Measurements from ENCODE around the gene GPBAR1. TPM values are rescaled to one million over a fixed set of nuclear protein-coding genes. Genes with fewer than 3 reads are reported as not detected.

Gene GPBAR1, protein sequence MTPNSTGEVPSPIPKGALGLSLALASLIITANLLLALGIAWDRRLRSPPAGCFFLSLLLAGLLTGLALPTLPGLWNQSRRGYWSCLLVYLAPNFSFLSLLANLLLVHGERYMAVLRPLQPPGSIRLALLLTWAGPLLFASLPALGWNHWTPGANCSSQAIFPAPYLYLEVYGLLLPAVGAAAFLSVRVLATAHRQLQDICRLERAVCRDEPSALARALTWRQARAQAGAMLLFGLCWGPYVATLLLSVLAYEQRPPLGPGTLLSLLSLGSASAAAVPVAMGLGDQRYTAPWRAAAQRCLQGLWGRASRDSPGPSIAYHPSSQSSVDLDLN
- total RNA-seq (1 to 10 TPM; 5.2 to 8.6 (median 5.9) TPM), polyA plus RNA-seq (3.5 TPM)
- long read RNA-seq, donor 1, transcript GPBAR1-202 (2 exons, 1,382 nt) = major isoform, 8 of 9 reads
- long read RNA-seq, donor 1, partial matches to known transcripts = 1 of 9 reads
- long read RNA-seq, donor 1, other reads (novel, unspliced or antisense) = 0 of 9 reads
- long read RNA-seq, donor 2, partial matches to known transcripts = 4 of 7 reads
- long read RNA-seq, donor 2, other reads (novel, unspliced or antisense) = 0 of 7 reads
- long read RNA-seq, donor 3, transcript GPBAR1-202 (2 exons, 1,382 nt) = major isoform, 12 of 22 reads
- long read RNA-seq, donor 3, transcript GPBAR1-201 (2 exons, 1,869 nt) = minor isoform, 5 of 22 reads
- long read RNA-seq, donor 3, partial matches to known transcripts = 0 of 22 reads
- long read RNA-seq, donor 3, other reads (novel, unspliced or antisense) = 3 of 22 reads
- long read RNA-seq, donor 4, partial matches to known transcripts = 0 of 5 reads
- long read RNA-seq, donor 4, other reads (novel, unspliced or antisense) = 0 of 5 reads

DNA sequence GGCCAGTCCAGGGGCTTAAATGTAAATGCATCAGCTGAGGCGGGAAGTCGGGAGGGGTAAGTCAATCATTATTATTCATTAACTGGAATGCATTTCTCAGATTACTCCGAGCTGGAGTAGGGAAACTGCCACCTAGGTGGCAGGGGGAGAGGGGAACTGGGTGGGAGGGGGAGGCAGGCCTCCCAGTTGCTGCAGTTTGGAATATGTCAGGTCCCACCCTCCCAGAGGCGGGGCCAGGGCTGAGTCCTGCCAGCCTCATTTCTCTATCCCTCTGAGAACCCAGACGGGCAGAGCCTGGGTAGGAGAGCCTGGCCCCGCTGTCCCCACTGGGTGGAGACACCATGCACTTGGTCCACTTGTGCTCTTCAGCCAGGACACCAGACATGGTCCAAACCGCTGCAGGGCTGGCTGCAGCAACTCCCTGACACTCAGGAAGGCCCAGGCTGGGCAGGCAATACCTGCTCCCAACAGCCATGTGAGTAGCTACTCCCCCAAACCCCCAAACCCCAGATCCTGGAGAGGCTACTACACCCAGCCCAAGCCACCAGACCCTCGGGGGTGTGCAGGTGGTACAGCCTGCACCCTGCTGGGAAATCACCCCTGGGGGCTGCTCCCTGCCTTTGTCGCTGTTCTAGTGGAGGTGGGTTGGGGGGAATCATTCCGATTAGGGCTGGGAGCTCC is at the start of gene GPBAR1:
Gene GPBAR1, plus strand, starts transcription at position 274 of the 681 bp plus-strand sequence. CDS start 1,710 bp downstream, outside the sequence.
- ATAC-seq (peak; percentile 22 to 32), DNase-seq (peak; percentile 79 to 91 (median 88))
- Histone ChIP-seq H3K27ac (ENCODE audit: low read length) (peak within 1 kb of the TSS; percentile 65), H3K9me3 (ENCODE audit: control insufficient read depth, low read length) (no peaks in the 10 kb centered on the region), H3K4me3 (ENCODE audit: low read length) (no peak within 1 kb of the TSS), H3K4me1 (ENCODE audit: control insufficient read depth, insufficient read depth, low read length) (peaks cover 29% of the 10 kb centered on the region), H3K27me3 (ENCODE audit: control insufficient read depth, insufficient read depth) (no peaks in the 10 kb centered on the region)
- WGBS = 58% methylated on average over 10 of the region's 10 CpGs
- intact Hi-C loops (cut with DNase I) = no loop called here

DNA sequence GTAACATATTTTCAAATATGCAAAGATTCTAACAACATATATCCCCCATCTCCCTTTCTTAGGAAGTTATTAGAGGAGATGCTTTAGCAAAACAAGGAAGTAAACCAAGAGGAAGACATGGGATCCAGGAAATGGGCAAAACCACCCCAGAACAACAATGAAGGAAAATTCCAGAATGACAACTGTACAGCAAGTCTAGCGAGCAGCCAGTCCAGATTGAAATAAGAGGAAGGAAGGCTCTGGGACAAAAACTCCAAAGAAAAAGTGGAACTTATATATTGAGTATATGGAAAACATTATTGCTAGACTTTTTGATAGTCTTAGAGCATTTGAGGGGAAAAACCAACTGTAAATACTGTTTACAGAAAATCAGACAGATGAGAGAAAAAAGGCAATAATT is 46.7 kb upstream of the GPBAR1 start:
- 68% methylated on average over 1 of the region's 1 CpG for WGBS
- DNase-seq (no peak), ATAC-seq (no peak)
- intact Hi-C loops (cut with DNase I) = no loop called here
- H3K4me1 ChIP-seq (ENCODE audit: control insufficient read depth, insufficient read depth, low read length) = peaks cover 8% of the 10 kb centered on the region
- H3K27me3 ChIP-seq (ENCODE audit: control insufficient read depth, insufficient read depth) = no peaks in the 10 kb centered on the region
- H3K27ac ChIP-seq (ENCODE audit: low read length) = no peak overlapping the region
- no peak overlapping the region for H3K4me3 ChIP-seq (ENCODE audit: low read length)
- no peaks in the 10 kb centered on the region for H3K9me3 ChIP-seq (ENCODE audit: control insufficient read depth, low read length)

DNA sequence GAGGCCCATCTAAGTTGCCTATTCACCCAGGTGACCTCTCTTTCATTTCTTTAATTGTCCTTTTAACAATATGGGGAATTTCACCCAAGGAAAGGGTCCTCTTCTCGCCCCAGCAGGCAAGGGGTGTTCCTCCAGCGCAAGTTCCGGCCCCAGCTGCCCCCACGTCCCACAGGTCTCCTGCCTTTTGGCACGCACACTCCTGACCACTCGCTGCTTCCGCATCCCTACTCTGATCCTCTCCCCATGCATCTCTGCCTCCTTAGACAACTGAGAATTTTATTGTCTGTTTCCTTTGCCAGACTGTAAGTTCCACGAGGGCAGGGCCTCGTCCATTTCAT is 44.5 kb upstream of the GPBAR1 start:
- peak; percentile 27 to 68 (median 53) for DNase-seq
- Histone ChIP-seq H3K27me3 (ENCODE audit: control insufficient read depth, insufficient read depth) (no peaks in the 10 kb centered on the region), H3K4me3 (ENCODE audit: low read length) (peak overlapping the region; percentile 93), H3K27ac (ENCODE audit: low read length) (peak overlapping the region; percentile 67), H3K4me1 (ENCODE audit: control insufficient read depth, insufficient read depth, low read length) (peaks cover 15% of the 10 kb centered on the region), H3K9me3 (ENCODE audit: control insufficient read depth, low read length) (no peaks in the 10 kb centered on the region)
- 26% methylated on average over 9 of the region's 9 CpGs for WGBS
- peak; percentile 22 to 24 for ATAC-seq
- intact Hi-C loops (cut with DNase I) = no loop called here

DNA sequence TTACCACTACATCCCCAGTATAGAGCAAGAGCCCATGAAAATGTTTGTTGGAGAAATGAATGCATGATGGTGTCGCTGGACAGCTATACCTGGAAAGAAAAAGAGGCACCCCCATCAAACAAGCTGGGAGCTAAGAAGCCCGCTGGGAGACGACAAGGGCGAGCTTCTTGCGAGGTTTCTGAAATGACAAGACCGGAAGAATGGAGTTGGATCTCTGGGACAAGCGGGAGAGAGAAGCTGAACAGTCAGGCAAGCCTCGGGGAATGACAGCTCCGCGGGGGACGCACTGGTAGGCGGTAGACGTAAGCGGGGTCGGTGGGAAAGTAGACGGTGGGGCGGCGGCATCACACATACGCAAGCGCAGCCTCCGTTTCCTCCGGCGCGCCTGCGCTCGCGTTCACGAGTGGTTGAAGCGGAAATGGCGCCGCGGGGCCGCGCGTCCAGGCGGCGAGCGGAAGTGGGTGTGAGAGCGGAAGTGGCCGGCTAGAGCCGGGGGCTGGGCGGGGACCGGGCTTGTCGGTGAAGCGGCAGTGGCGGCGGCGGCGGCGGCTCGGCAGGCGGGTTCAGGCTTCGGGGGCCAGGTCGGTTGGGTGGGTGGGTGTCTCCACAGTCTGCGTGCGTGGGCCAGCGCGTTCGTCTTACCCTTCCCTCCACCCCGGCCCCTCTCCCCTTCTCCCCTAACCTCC is 44.0 kb upstream of the GPBAR1 start, which contains the start of gene ARPC2:
Gene ARPC2, plus strand, starts transcription at position 516 of the 686 bp plus-strand sequence. CDS start 282 bp downstream, outside the sequence.
- under 1% methylated on average over 60 of the region's 60 CpGs for WGBS
- Histone ChIP-seq H3K27me3 (ENCODE audit: control insufficient read depth, insufficient read depth) (no peaks in the 10 kb centered on the region), H3K27ac (ENCODE audit: low read length) (peak within 1 kb of the TSS; percentile 89), H3K4me3 (ENCODE audit: low read length) (peak within 1 kb of the TSS; percentile 93), H3K4me1 (ENCODE audit: control insufficient read depth, insufficient read depth, low read length) (peaks cover 15% of the 10 kb centered on the region), H3K9me3 (ENCODE audit: control insufficient read depth, low read length) (no peaks in the 10 kb centered on the region)
- intact Hi-C loops (cut with DNase I) = no loop called here
- ATAC-seq = peak; percentile 98
- peak; percentile 95 to 99 (median 98) for DNase-seq

DNA sequence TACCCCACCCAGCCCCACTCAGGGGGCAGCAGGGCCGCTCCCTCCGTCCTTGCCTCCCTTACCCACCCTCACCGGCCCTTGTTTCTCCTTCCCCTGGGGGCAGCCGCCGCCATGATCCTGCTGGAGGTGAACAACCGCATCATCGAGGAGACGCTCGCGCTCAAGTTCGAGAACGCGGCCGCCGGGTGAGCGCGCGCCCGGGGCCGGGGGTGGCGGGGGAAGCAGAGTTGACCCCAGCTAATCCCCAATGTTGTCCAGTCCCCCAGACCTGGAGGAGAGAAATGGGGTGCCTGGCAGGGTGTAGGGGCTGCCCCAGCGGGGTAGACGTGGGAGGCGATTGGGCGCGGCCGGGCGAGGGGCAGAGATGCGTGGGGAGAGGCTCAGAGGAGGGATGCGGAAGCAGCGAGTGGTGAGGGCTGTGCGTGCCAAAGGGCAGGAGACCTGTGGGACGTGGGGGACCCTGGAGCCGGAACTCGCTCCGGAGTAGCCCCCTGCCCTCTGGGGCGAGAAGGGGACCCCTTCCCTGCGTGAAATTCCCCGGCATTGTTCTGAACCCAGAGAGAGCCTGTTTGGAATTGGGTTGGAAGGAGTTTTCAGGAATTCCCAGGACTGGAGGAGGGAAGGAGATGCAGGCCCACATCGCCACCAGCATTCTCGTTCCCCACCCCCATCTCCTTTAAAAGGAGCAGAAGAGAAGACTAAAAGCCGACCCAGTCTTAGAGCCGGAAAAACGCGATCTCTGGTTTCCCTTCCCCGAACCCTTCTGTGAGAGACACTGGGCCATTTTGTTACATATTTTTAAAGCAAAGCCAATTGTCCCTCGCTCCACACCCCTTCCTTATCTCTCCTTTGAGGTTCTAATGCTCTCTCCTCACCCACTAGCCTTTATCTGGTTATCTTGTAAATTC is 43.2 kb upstream of the GPBAR1 start:
- H3K27ac ChIP-seq (ENCODE audit: low read length) = peak overlapping the region; percentile 89
- under 1% methylated on average over 47 of the region's 47 CpGs for WGBS
- H3K4me3 ChIP-seq (ENCODE audit: low read length) = peak overlapping the region; percentile 93
- peaks cover 15% of the 10 kb centered on the region for H3K4me1 ChIP-seq (ENCODE audit: control insufficient read depth, insufficient read depth, low read length)
- ATAC-seq = peak; percentile 76 to 82
- intact Hi-C loops (cut with DNase I) = no loop called here
- H3K9me3 ChIP-seq (ENCODE audit: control insufficient read depth, low read length) = no peaks in the 10 kb centered on the region
- peak; percentile 71 to 87 (median 84) for DNase-seq
- H3K27me3 ChIP-seq (ENCODE audit: control insufficient read depth, insufficient read depth) = no peaks in the 10 kb centered on the region

DNA sequence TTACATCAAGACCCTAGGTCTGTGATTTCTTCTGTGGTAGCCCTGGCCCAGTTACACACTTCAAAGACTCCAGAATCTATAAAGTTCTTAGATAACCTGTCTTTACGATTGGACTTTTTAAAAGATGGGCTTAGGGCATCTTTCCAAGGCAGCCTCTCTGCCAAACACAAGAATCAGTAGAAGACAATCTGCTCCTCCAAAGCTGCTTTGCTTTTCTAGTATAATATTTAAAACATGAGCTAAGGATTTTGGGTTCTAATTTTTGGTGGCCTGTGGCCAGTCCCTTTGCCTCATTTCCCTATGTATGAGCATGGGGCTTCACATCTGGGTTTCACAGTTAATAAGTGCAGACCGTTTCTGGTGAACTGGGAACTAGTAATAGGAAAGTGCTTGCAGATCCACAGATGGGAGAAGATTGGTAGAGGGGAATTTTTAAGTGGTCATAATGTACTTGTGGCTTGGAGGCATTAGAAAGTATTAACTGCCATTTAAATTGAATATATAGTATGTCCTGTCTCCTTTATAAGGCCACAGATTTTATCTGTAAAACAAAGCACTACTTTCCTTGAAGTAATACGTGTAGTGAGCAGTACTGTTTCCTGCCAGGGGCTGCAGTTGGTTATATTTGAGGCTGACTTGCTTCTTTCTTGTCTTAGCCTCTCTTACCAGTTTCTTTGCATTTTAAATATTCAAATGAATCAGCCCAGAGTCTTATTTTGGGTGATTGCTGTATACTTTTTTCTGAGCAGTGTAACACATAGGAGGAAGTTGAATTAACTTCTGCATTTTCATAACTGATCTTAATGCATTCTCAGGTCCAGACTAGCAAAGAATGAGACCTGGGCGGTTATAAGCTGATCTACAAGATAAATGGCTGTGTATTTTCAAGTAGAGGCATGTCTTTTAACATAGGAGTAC is 42.3 kb upstream of the GPBAR1 start:
- DNase-seq = no peak

DNA sequence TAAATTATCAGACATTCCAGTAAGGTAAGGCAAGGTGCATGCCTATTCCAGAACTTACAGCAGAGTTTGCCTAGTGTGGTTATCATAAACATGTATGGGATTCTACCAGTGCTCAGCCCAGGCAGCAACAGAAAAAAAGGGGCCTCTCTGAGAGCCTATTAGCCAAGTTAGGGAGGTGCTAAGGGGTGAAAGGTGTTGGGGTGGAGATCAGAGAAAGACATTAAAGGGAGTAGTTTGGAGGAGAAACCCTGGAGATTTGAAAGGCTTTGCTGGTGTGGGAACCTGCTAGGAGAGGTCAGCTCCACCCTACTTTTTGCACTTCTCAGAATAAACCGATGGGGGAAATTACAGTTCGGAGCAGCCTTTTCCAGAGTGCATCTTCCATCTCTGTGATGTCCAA is 40.9 kb upstream of the GPBAR1 start:
- DNase-seq = no peak
- intact Hi-C loops (cut with DNase I) = no loop called here
- Histone ChIP-seq H3K4me3 (ENCODE audit: low read length) (peak overlapping the region; percentile 6), H3K9me3 (ENCODE audit: control insufficient read depth, low read length) (no peaks in the 10 kb centered on the region), H3K27ac (ENCODE audit: low read length) (no peak overlapping the region), H3K4me1 (ENCODE audit: control insufficient read depth, insufficient read depth, low read length) (peaks cover 17% of the 10 kb centered on the region), H3K27me3 (ENCODE audit: control insufficient read depth, insufficient read depth) (no peaks in the 10 kb centered on the region)
- ATAC-seq = no peak
- WGBS = 55% methylated on average over 2 of the region's 2 CpGs

More for the DNA sequence above, 42.3 kb upstream of the GPBAR1 start:
- Histone ChIP-seq H3K9me3 (ENCODE audit: control insufficient read depth, low read length) (no peaks in the 10 kb centered on the region), H3K27ac (ENCODE audit: low read length) (peak overlapping the region; percentile 89), H3K4me3 (ENCODE audit: low read length) (peak overlapping the region; percentile 93), H3K4me1 (ENCODE audit: control insufficient read depth, insufficient read depth, low read length) (peaks cover 17% of the 10 kb centered on the region), H3K27me3 (ENCODE audit: control insufficient read depth, insufficient read depth) (no peaks in the 10 kb centered on the region)
- ATAC-seq = no peak
- intact Hi-C loops (cut with DNase I) = no loop called here
- 10% methylated on average over 4 of the region's 4 CpGs for WGBS

DNA sequence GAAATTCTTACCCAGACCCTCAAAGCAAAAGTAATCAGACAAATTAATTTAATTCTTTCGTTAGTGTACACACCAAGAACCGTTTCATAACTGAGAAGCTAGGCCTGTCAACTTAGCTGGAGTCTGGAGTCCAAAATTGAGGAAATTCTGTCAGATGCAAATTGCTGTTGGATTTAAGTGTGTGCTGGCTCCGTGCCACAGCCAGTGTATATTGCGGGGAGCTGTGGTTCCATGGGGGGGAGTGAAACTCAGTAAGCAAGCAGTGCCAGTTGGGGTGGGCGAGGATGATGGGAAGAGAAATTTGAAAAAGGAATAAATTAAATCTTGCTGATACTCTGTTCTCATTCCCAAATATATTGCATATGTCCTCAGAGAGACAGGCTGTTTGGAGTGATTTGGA is 39.8 kb upstream of the GPBAR1 start:
- intact Hi-C loops (cut with DNase I) = no loop called here
- H3K4me3 ChIP-seq (ENCODE audit: low read length) = no peak overlapping the region
- ATAC-seq (no peak), DNase-seq (peak in 1 of 3 donors; percentile 59)
- H3K27ac ChIP-seq (ENCODE audit: low read length) = no peak overlapping the region
- WGBS = 58% methylated on average over 5 of the region's 5 CpGs
- H3K27me3 ChIP-seq (ENCODE audit: control insufficient read depth, insufficient read depth) = no peaks in the 10 kb centered on the region
- H3K9me3 ChIP-seq (ENCODE audit: control insufficient read depth, low read length) = no peaks in the 10 kb centered on the region
- peaks cover 16% of the 10 kb centered on the region for H3K4me1 ChIP-seq (ENCODE audit: control insufficient read depth, insufficient read depth, low read length)

DNA sequence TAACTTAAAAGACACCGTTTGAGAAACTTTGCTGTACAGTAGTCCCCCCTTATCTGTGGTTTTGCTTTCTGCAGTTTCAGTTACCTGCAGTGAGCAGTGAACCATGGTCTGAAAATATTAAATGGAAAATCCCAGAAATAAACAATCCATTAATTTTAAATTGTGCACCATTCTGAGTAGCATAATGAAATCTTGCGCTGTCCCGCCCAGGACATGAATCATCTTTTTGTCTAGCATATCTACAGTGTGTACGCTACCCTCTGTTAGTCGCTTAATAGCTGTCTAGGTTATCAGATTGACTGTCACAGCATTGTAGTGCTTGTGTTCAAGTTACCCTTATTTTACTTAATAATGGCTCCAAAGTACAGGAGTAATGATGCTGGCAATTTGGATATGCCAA is 37.8 kb upstream of the GPBAR1 start:
- H3K9me3 ChIP-seq (ENCODE audit: control insufficient read depth, low read length) = no peaks in the 10 kb centered on the region
- H3K4me3 ChIP-seq (ENCODE audit: low read length) = no peak overlapping the region
- WGBS = 70% methylated on average over 5 of the region's 5 CpGs
- peaks cover 12% of the 10 kb centered on the region for H3K4me1 ChIP-seq (ENCODE audit: control insufficient read depth, insufficient read depth, low read length)
- no peaks in the 10 kb centered on the region for H3K27me3 ChIP-seq (ENCODE audit: control insufficient read depth, insufficient read depth)
- peak in 1 of 2 donors; percentile 63 for ATAC-seq
- H3K27ac ChIP-seq (ENCODE audit: low read length) = no peak overlapping the region
- intact Hi-C loops (cut with DNase I) = no loop called here
- no peak for DNase-seq
